Liver (tissue), 9 donors: ENCODE measurements around the gene SLC66A1. TPM values are rescaled to one million over a fixed set of nuclear protein-coding genes. Genes with fewer than 3 reads are reported as not detected.

Experiments used
- DNase-seq: peaks from one replicate; pipeline ENCODE4 v3.0.0-alpha.2; 2017; ENCODE audit warnings: low spot score
- H3K27ac ChIP-seq, 2 donors: one replicate each; pipeline ENCODE4 v1.7.0; 2013; ENCODE audit warnings: inconsistent platforms in 2 of 2, low read length in 2 of 2, control low read depth in 1 of 2, low read depth in 1 of 2, mild to moderate bottlenecking in 1 of 2
- H3K27me3 ChIP-seq, 4 donors: one replicate each; pipeline versions ENCODE4 v1.6.1 to v1.7.0; 2013; ENCODE audit warnings: low read length in 3 of 4, inconsistent platforms in 1 of 4, mild to moderate bottlenecking in 1 of 4, moderate library complexity in 1 of 4; ENCODE audit not compliant: control insufficient read depth in 4 of 4, insufficient read depth in 4 of 4
- H3K36me3 ChIP-seq, 4 donors: one replicate each; pipeline versions ENCODE4 v1.6.1 to v1.7.0; 2013; ENCODE audit warnings: low read length in 3 of 4, mild to moderate bottlenecking in 3 of 4, low read depth in 1 of 4, moderate library complexity in 1 of 4; ENCODE audit not compliant: control insufficient read depth in 4 of 4, insufficient read depth in 3 of 4
- H3K4me1 ChIP-seq, 4 donors: one replicate each; pipeline versions ENCODE4 v1.6.1 to v1.7.0; 2013; ENCODE audit warnings: low read length in 3 of 4, mild to moderate bottlenecking in 3 of 4, moderate library complexity in 1 of 4; ENCODE audit not compliant: control insufficient read depth in 4 of 4, insufficient read depth in 4 of 4
- H3K4me3 ChIP-seq, 3 donors: one replicate each; pipeline versions ENCODE4 v1.6.1 to v1.7.0; 2013; ENCODE audit warnings: low read length in 3 of 3, control low read depth in 1 of 3, low read depth in 1 of 3, mild to moderate bottlenecking in 1 of 3
- H3K9ac ChIP-seq, 2 donors: one replicate each; pipeline ENCODE4 v1.7.0; 2013; ENCODE audit warnings: low read length in 2 of 2, mild to moderate bottlenecking in 2 of 2, moderate library complexity in 2 of 2, control low read depth in 1 of 2, low read depth in 1 of 2
- H3K9me3 ChIP-seq, 4 donors: one replicate each; pipeline versions ENCODE4 v1.6.1 to v1.7.0; 2013; ENCODE audit warnings: low read length in 3 of 4; ENCODE audit not compliant: control insufficient read depth in 4 of 4
- EGR1 ChIP-seq, 2 donors: IDR thresholded peaks; 2 replicates each; pipeline ENCODE4 v1.6.1; 2016 to 2018; ENCODE audit warnings: antibody characterized with exemption in 2 of 2, low read depth in 2 of 2
- FOXA1 ChIP-seq: IDR thresholded peaks from 2 replicates; pipeline ENCODE4 v1.6.1; 2016; ENCODE audit warnings: antibody characterized with exemption
- FOXA2 ChIP-seq: IDR thresholded peaks from 2 replicates; pipeline ENCODE4 v1.6.1; 2016; ENCODE audit warnings: antibody characterized with exemption
- GABPA ChIP-seq, 2 donors: IDR thresholded peaks in 1 of 2; conservative IDR thresholded peaks in 1 of 2; 2 replicates each; pipeline ENCODE4 v1.6.1; 2016; ENCODE audit warnings: antibody characterized with exemption in 2 of 2, mild to moderate bottlenecking in 1 of 2, moderate library complexity in 1 of 2
- HNF4A ChIP-seq, 2 donors: conservative IDR thresholded peaks; 2 replicates each; pipeline ENCODE4 v1.6.1; 2016; ENCODE audit warnings: antibody characterized with exemption in 2 of 2, mild to moderate bottlenecking in 2 of 2
- HNF4G ChIP-seq: IDR thresholded peaks from 2 replicates; pipeline ENCODE4 v1.6.1; 2016; ENCODE audit warnings: antibody characterized with exemption
- JUND ChIP-seq, 2 donors: IDR thresholded peaks; 2 replicates each; pipeline ENCODE4 v1.6.1; 2016; ENCODE audit warnings: antibody characterized with exemption in 2 of 2
- MAX ChIP-seq: IDR thresholded peaks from 2 replicates; pipeline ENCODE4 v1.6.1; 2016; ENCODE audit warnings: antibody characterized with exemption
- NR2F2 ChIP-seq: IDR thresholded peaks from 2 replicates; pipeline ENCODE4 v1.6.1; 2016; ENCODE audit warnings: antibody characterized with exemption
- RAD21 ChIP-seq, 2 donors: IDR thresholded peaks; 2 replicates each; pipeline ENCODE4 v1.6.1; 2016; ENCODE audit warnings: antibody characterized with exemption in 2 of 2, mild to moderate bottlenecking in 2 of 2
- REST ChIP-seq: IDR thresholded peaks from 2 replicates; pipeline ENCODE4 v1.6.1; 2016; ENCODE audit warnings: antibody characterized with exemption, mild to moderate bottlenecking
- SP1 ChIP-seq: IDR thresholded peaks from 2 replicates; pipeline ENCODE4 v1.6.1; 2018; ENCODE audit warnings: antibody characterized with exemption, mild to moderate bottlenecking
- YY1 ChIP-seq: IDR thresholded peaks from 2 replicates; pipeline ENCODE4 v1.6.1; 2016; ENCODE audit warnings: antibody characterized with exemption, mild to moderate bottlenecking
- WGBS: extraction: QIAGEN DNeasy Blood & Tissue Kit; methylation state at CpG from one replicate; pipeline ENCODE4 v1.1.7; 2013; 5-methylcytosine and 5-hydroxymethylcytosine counted together
- polyA plus RNA-seq, 2 donors: library from polyadenylated mRNA; stranded (reverse) in 1 of 2; unstranded in 1 of 2; fragments of 200-250 nt in 1 of 2; fragments of >200 nt in 1 of 2; fragmentation: Nextera tagmentation in 1 of 2; extraction: Ambion mirVana in 1 of 2; gene quantifications; one replicate each; pipeline versions ENCODE4 v1.2.1 to v1.2.3, GENCODE V29; 2013 to 2015
- total RNA-seq, 2 donors: library from RNA; depleted of rRNA; stranded (reverse); fragments of >200 nt; gene quantifications; one replicate each; pipeline ENCODE4 v1.2.3, GENCODE V29; 2014
- TF ChIP-seq, protein P1 (sequence below): fragments of 150-350 bp; IDR thresholded peaks from 2 replicates; pipeline ENCODE4 v1.5.1; 2017; ENCODE audit warnings: improper control_type of control experiment, low read depth, low read length; ENCODE audit not compliant: missing input control
- TF ChIP-seq, protein P2 (sequence below): IDR thresholded peaks from 2 replicates; pipeline ENCODE4 v1.6.1; 2016; ENCODE audit warnings: antibody characterized with exemption
- donor health status: healthy.
- donor health status: healthy.
- donor health status: healthy.
- donor health status: healthy.
- donor health status: healthy.

SLC66A1 gene
- total and polyA plus RNA-seq, 4 donors = 6.8 to 16.0 (median 14.0) TPM

GRCh38 chr1:19333587-19334354 lies 21.6 kb downstream of the SLC66A1 start:
- Histone ChIP-seq H3K27ac (no peak overlapping the region), H3K36me3 (peaks cover 0 to 19% (median 2%) of the 10 kb centered on the region in 4 donors), H3K9me3 (no peaks in the 10 kb centered on the region), H3K4me3 (no peak overlapping the region), H3K27me3 (no peaks in the 10 kb centered on the region), H3K4me1 (peaks cover 0 to 8% (median 4%) of the 10 kb centered on the region in 4 donors), H3K9ac (no peak overlapping the region)
- 89% methylated on average over 9 of the region's 9 CpGs for WGBS
- no peak for TF ChIP-seq RAD21 (IDR thresholded peaks at IDR 0.05)
- no peak for TF ChIP-seq EGR1 (IDR thresholded peaks at IDR 0.05; ENCODE audit: low read depth in 2 of 2)
- no peak for TF ChIP-seq FOXA1
- no peak for TF ChIP-seq REST
- TF ChIP-seq, protein P1, sequence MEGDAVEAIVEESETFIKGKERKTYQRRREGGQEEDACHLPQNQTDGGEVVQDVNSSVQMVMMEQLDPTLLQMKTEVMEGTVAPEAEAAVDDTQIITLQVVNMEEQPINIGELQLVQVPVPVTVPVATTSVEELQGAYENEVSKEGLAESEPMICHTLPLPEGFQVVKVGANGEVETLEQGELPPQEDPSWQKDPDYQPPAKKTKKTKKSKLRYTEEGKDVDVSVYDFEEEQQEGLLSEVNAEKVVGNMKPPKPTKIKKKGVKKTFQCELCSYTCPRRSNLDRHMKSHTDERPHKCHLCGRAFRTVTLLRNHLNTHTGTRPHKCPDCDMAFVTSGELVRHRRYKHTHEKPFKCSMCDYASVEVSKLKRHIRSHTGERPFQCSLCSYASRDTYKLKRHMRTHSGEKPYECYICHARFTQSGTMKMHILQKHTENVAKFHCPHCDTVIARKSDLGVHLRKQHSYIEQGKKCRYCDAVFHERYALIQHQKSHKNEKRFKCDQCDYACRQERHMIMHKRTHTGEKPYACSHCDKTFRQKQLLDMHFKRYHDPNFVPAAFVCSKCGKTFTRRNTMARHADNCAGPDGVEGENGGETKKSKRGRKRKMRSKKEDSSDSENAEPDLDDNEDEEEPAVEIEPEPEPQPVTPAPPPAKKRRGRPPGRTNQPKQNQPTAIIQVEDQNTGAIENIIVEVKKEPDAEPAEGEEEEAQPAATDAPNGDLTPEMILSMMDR = no peak
- no peak for TF ChIP-seq NR2F2
- no peak for TF ChIP-seq JUND (IDR thresholded peaks at IDR 0.05)
- TF ChIP-seq, protein P2, sequence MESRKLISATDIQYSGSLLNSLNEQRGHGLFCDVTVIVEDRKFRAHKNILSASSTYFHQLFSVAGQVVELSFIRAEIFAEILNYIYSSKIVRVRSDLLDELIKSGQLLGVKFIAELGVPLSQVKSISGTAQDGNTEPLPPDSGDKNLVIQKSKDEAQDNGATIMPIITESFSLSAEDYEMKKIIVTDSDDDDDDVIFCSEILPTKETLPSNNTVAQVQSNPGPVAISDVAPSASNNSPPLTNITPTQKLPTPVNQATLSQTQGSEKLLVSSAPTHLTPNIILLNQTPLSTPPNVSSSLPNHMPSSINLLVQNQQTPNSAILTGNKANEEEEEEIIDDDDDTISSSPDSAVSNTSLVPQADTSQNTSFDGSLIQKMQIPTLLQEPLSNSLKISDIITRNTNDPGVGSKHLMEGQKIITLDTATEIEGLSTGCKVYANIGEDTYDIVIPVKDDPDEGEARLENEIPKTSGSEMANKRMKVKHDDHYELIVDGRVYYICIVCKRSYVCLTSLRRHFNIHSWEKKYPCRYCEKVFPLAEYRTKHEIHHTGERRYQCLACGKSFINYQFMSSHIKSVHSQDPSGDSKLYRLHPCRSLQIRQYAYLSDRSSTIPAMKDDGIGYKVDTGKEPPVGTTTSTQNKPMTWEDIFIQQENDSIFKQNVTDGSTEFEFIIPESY = no peak
- TF ChIP-seq YY1 = no peak
- no peak for TF ChIP-seq SP1
- no peak for TF ChIP-seq FOXA2
- no peak for TF ChIP-seq MAX
- no peak for TF ChIP-seq GABPA (IDR thresholded peaks at IDR 0.05 in 1 of 2, conservative IDR thresholded peaks at IDR 0.05 in 1 of 2)
- TF ChIP-seq HNF4A (conservative IDR thresholded peaks at IDR 0.05) = no peak
- no peak for DNase-seq

GRCh38 chr1:19336543-19336942 lies 24.4 kb downstream of the SLC66A1 start:
- no peak overlapping the region for H3K27ac ChIP-seq
- peaks cover 0 to 13% (median 5%) of the 10 kb centered on the region in 4 donors for H3K4me1 ChIP-seq
- TF ChIP-seq EGR1 (IDR thresholded peaks at IDR 0.05; ENCODE audit: low read depth in 2 of 2) = no peak
- TF ChIP-seq HNF4G = no peak
- H3K9me3 ChIP-seq = no peaks in the 10 kb centered on the region
- H3K27me3 ChIP-seq = no peaks in the 10 kb centered on the region
- DNase-seq = no peak
- peaks cover 0 to 11% (median 2%) of the 10 kb centered on the region in 4 donors for H3K36me3 ChIP-seq
- H3K9ac ChIP-seq = no peak overlapping the region
- H3K4me3 ChIP-seq = no peak overlapping the region
- 89% methylated on average over 7 of the region's 7 CpGs for WGBS
